ENCODE data around the gene THBS4. TPM values are rescaled to one million over a fixed set of nuclear protein-coding genes. Genes with fewer than 3 reads are reported as not detected.

THBS4 gene
- total RNA-seq, 4 donors from 2014 or later = 1.0 to 2.1 TPM; not detected in 2

DNA sequence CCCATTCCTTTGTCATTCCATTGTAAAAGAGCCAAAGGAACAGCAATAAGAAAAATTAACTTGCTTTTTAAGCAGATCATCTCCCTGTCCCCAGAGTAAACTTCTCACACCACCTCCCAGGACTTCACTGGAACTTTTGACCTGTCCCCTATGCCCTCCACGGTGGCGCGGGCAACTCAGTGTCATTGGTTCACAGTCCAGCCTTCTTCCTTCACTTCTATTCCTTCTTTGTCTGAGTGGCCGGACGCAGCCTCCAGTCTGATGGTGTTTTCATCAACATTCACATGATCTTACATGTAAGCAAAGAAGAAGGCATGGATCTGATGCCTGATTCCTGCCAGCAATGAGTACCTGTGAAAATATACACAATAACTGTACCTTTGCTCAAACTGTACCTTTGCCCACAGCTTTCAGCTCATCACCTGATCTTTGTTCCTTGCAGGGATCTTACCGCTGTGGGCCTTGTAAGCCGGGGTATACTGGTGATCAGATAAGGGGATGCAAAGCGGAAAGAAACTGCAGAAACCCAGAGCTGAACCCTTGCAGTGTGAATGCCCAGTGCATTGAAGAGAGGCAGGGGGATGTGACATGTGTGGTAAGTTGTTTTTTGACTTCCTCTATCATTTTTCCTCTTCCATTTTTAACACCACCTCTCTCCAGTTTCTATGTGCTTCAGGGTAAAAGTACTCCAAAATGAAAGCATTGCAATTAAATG lies 32.5 kb downstream of the THBS4 start:
- Histone ChIP-seq H3K4me1 (no peaks in the 10 kb centered on the region), H3K27ac (no peak overlapping the region), H3K9me3 (no peaks in the 10 kb centered on the region), H3K36me3 (no peaks in the 10 kb centered on the region), H3K4me3 (no peak overlapping the region), H3K27me3 (no peaks in the 10 kb centered on the region)
- DNase-seq = no peak
- TF ChIP-seq, protein P1, sequence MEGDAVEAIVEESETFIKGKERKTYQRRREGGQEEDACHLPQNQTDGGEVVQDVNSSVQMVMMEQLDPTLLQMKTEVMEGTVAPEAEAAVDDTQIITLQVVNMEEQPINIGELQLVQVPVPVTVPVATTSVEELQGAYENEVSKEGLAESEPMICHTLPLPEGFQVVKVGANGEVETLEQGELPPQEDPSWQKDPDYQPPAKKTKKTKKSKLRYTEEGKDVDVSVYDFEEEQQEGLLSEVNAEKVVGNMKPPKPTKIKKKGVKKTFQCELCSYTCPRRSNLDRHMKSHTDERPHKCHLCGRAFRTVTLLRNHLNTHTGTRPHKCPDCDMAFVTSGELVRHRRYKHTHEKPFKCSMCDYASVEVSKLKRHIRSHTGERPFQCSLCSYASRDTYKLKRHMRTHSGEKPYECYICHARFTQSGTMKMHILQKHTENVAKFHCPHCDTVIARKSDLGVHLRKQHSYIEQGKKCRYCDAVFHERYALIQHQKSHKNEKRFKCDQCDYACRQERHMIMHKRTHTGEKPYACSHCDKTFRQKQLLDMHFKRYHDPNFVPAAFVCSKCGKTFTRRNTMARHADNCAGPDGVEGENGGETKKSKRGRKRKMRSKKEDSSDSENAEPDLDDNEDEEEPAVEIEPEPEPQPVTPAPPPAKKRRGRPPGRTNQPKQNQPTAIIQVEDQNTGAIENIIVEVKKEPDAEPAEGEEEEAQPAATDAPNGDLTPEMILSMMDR (IDR thresholded peaks at IDR 0.05) = no peak
- TF ChIP-seq POLR2A (IDR thresholded peaks at IDR 0.05) = no peak

DNA sequence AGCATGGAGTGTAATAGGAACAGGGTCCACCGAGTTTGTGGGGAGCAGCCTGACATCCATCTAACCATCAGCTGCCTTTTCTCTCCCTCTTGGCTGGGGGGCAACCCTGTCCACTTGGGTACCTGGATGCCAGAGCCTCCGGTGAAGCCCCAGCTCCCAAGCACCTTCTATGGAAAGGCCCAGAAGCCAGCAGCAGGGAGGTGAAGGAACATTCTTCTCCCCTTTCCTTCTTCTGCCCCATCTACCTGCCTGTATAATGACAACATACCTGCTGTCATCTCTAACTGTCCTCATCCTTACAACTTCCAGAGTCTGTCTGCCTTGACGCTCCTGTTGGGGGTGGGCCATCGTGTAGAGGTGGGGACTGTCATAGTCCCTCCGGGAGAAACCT lies 33.1 kb downstream of the THBS4 start:
- Histone ChIP-seq H3K4me1 (no peaks in the 10 kb centered on the region), H3K27ac (no peak overlapping the region), H3K27me3 (no peaks in the 10 kb centered on the region), H3K4me3 (no peak overlapping the region), H3K36me3 (no peaks in the 10 kb centered on the region), H3K9me3 (no peaks in the 10 kb centered on the region)
- no peak for DNase-seq
- TF ChIP-seq, protein P1 (IDR thresholded peaks at IDR 0.05) = no peak
- TF ChIP-seq POLR2A (IDR thresholded peaks at IDR 0.05) = no peak

DNA sequence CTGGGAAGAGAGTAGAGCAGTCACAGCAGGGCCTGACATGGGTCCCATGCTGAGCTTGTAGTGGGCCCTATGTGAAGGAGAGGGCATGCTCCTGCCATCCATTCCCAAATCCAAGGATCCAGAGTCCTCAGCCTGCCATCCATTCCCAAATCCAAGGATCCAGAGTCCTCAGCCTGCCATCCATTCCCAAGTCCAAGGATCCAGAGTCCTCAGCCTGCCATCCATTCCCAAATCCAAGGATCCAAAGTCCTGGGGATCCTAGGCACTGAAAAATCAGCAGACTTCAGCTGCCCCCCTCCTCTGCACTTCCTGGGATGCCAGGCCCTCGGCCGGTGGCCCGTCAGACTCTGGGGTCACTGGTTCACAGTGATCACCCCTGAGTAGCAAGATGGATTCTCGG lies 33.6 kb downstream of the THBS4 start:
- Histone ChIP-seq H3K4me3 (no peak overlapping the region), H3K36me3 (no peaks in the 10 kb centered on the region), H3K9me3 (no peaks in the 10 kb centered on the region), H3K4me1 (no peaks in the 10 kb centered on the region), H3K27me3 (no peaks in the 10 kb centered on the region), H3K27ac (no peak overlapping the region)
- no peak for TF ChIP-seq POLR2A (IDR thresholded peaks at IDR 0.05)
- TF ChIP-seq, protein P1 (IDR thresholded peaks at IDR 0.05) = no peak
- DNase-seq = no peak

DNA sequence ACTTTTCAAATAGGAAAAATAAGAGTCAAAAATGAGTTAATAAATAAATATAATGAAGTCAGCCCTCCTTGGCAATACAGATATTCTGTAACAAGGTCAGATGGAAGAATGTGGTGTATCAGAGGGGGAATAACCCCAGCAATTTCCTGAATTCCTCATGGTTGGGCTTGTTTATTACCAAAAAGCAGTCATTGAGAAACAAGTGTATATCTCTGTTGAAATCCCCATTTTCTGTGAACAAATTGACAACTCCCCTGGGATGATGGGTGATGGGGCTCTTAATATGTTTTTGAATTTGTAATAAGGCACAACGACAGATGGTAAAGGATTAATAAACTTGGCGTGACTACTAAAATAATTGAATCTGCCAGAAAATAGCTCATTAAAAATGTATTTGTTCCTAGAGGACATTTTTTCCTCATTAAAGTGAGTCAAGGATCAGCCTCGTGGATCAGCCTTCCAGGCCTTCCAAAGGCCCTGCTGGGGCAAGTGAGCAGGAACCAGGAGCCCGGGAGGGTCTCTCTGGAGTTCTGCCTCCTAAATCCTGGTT lies 34.2 kb downstream of the THBS4 start:
- Histone ChIP-seq H3K4me1 (no peaks in the 10 kb centered on the region), H3K9me3 (no peaks in the 10 kb centered on the region), H3K27me3 (no peaks in the 10 kb centered on the region), H3K36me3 (no peaks in the 10 kb centered on the region), H3K4me3 (no peak overlapping the region), H3K27ac (no peak overlapping the region)
- TF ChIP-seq, protein P1 (IDR thresholded peaks at IDR 0.05) = no peak
- no peak for TF ChIP-seq POLR2A (IDR thresholded peaks at IDR 0.05)
- no peak for DNase-seq

DNA sequence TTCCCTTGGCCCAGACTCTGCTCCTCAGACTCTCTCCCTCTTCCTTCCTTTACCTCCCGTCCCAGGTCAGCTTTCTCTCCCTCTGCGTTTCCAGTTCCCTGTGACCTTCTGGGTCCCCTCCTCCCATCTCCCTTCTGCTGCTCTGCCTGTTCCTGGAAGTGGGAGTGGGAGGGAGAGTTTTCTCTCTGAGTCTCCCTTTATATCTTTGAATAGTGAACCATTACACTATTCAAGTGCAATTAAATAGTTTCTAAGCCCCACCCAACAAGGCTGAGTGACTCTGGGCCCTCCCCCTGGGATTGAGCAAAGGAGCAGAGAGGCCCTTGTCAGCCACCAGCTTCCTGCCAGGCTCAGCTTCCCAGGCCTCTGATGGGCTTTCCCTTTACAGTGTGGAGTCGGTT lies 34.8 kb downstream of the THBS4 start:
- TF ChIP-seq, protein P1 (IDR thresholded peaks at IDR 0.05) = no peak
- TF ChIP-seq POLR2A (IDR thresholded peaks at IDR 0.05) = no peak
- Histone ChIP-seq H3K4me1 (no peaks in the 10 kb centered on the region), H3K27ac (no peak overlapping the region), H3K27me3 (no peaks in the 10 kb centered on the region), H3K4me3 (no peak overlapping the region), H3K36me3 (no peaks in the 10 kb centered on the region), H3K9me3 (no peaks in the 10 kb centered on the region)
- DNase-seq = no peak

Data from Peyer's patch (tissue), 4 donors.